C4-2B (cell line): ENCODE data around the gene TBC1D22A.

ENCODE experiments used
- CTCF ChIP-seq: fragments of 450-650 bp; conservative IDR thresholded peaks from 2 replicates; pipeline ENCODE4 v1.5.1; 2017; ENCODE audit warnings: mild to moderate bottlenecking
- ZFX ChIP-seq: fragments of 450-650 bp; IDR thresholded peaks from 2 replicates; pipeline ENCODE4 v1.6.1; 2017

- TF ChIP-seq CTCF: no peak
- TF ChIP-seq ZFX: no peak
Measured at GRCh38 chr22:47112994-47113852, 350.8 kb downstream of the TBC1D22A start.
